Astrocyte (in vitro differentiated cells and primary cell): ENCODE data around the gene SEMA6A. TPM values are rescaled to one million over a fixed set of nuclear protein-coding genes. Genes with fewer than 3 reads are reported as not detected.

Source experiments
- DNase-seq: peaks from one replicate; pipeline ENCODE4 v3.0.0-alpha.2; 2010; ENCODE audit warnings: low read depth
- FAIRE-seq: peaks from 2 replicates; lab custom pipeline; 2011; peaks lifted over from hg19 to GRCh38; lab: Jason Lieb, UNC
- H2AFZ ChIP-seq: 2 replicates; pipeline ENCODE4 v1.6.0; 2012; ENCODE audit warnings: low read depth, low read length, inconsistent platforms
- H3K27ac ChIP-seq: 2 replicates; pipeline ENCODE4 v1.5.1; 2011; ENCODE audit warnings: low read depth, low read length, inconsistent platforms
- H3K27me3 ChIP-seq: 2 replicates; pipeline ENCODE4 v1.6.0; 2011; ENCODE audit warnings: low read length, inconsistent platforms; ENCODE audit not compliant: insufficient read depth
- H3K36me3 ChIP-seq: 2 replicates; pipeline ENCODE4 v1.5.1; 2011; ENCODE audit warnings: low read length, inconsistent platforms; ENCODE audit not compliant: insufficient read depth
- H3K4me1 ChIP-seq: 2 replicates; pipeline ENCODE4 v1.5.1; 2011; ENCODE audit warnings: low read length, inconsistent platforms; ENCODE audit not compliant: insufficient read depth
- H3K4me2 ChIP-seq: 2 replicates; pipeline ENCODE4 v1.6.0; 2012; ENCODE audit warnings: low read length, inconsistent platforms
- H3K4me3 ChIP-seq: 2 replicates; pipeline ENCODE4 v1.5.1; 2011; ENCODE audit warnings: low read depth, mild to moderate bottlenecking, low read length, inconsistent platforms; ENCODE audit not compliant: insufficient read depth
- H3K79me2 ChIP-seq: 2 replicates; pipeline ENCODE4 v1.6.0; 2012; ENCODE audit warnings: mild to moderate bottlenecking, low read length, inconsistent platforms; ENCODE audit not compliant: insufficient read depth
- H3K9ac ChIP-seq: 2 replicates; pipeline ENCODE4 v1.6.0; 2012; ENCODE audit warnings: mild to moderate bottlenecking, low read length, inconsistent platforms
- H3K9me3 ChIP-seq: 2 replicates; pipeline ENCODE4 v1.5.1; 2012; ENCODE audit warnings: low read depth, mild to moderate bottlenecking, low read length, inconsistent platforms; ENCODE audit not compliant: insufficient read depth
- H4K20me1 ChIP-seq: 2 replicates; pipeline ENCODE4 v1.6.0; 2012; ENCODE audit warnings: low read length, inconsistent platforms; ENCODE audit not compliant: insufficient read depth
- H3K27ac Mint-ChIP-seq: one replicate; pipeline ENCODE4 v1.8.0; 2021; ENCODE audit warnings: mild to moderate bottlenecking, mixed read lengths; ENCODE audit not compliant: unreplicated experiment
- H3K27me3 Mint-ChIP-seq: one replicate; pipeline ENCODE4 v1.8.0; 2021; ENCODE audit warnings: low read depth, mixed read lengths; ENCODE audit not compliant: unreplicated experiment
- H3K36me3 Mint-ChIP-seq: one replicate; pipeline ENCODE4 v1.8.0; 2021; ENCODE audit warnings: low read depth, mixed read lengths; ENCODE audit not compliant: unreplicated experiment
- H3K4me1 Mint-ChIP-seq: one replicate; pipeline ENCODE4 v1.8.0; 2021; ENCODE audit warnings: low read depth, mixed read lengths; ENCODE audit not compliant: unreplicated experiment
- H3K4me3 Mint-ChIP-seq: one replicate; pipeline ENCODE4 v1.8.0; 2021; ENCODE audit warnings: mild to moderate bottlenecking, moderate library complexity, mixed read lengths; ENCODE audit not compliant: unreplicated experiment
- H3K9me3 Mint-ChIP-seq: one replicate; pipeline ENCODE4 v1.8.0; 2021; ENCODE audit warnings: mild to moderate bottlenecking, mixed read lengths; ENCODE audit not compliant: unreplicated experiment
- EZH2 ChIP-seq: IDR thresholded peaks from 2 replicates; pipeline ENCODE4 v1.6.1; 2012; ENCODE audit warnings: mild to moderate bottlenecking, low read length, inconsistent platforms; ENCODE audit not compliant: insufficient read depth
- total RNA-seq: library from RNA; stranded (reverse); gene quantifications from 2 replicates; pipeline ENCODE4 v1.2.1, GENCODE V29; 2021
- TF ChIP-seq, protein P1 (sequence below): IDR thresholded peaks from 2 replicates; pipeline ENCODE4 v1.5.1; 2011; ENCODE audit warnings: low read depth, mild to moderate bottlenecking, inconsistent platforms, low read length, moderate library complexity; ENCODE audit not compliant: insufficient read depth

The SEMA6A gene
- total RNA-seq, 1 donor from 2014 or later = 34.2 TPM

DNA sequence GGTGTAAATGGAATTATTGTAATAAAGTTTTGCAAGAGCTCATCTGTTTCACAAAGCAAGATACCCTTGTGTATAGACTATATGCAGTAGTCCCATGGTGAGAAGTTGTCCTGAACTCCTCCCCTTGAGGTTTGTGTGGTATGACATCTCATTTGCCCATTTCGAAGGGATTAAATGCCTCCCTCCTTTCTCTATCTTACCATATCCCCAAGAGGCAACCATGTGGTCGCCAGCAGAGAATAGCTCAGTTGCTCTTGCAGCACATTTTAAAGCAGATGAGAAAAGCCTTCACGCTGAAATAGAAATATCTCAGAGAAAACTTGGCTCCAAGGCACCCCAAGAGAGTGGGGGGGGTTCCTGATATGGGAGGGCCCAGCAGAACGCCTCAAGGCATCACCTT, 4.6 kb downstream of the SEMA6A start:
- H4K20me1 ChIP-seq = no peaks in the 10 kb centered on the region
- peaks cover 17% of the 10 kb centered on the region for H3K4me1 ChIP-seq
- H3K79me2 ChIP-seq = no peaks in the 10 kb centered on the region
- H3K4me1 Mint-ChIP-seq = peaks cover 19% of the 10 kb centered on the region
- H3K9me3 ChIP-seq = no peaks in the 10 kb centered on the region
- H3K4me3 Mint-ChIP-seq = no peak overlapping the region
- H3K36me3 Mint-ChIP-seq = no peaks in the 10 kb centered on the region
- DNase-seq (no peak), FAIRE-seq (no peak)
- no peaks in the 10 kb centered on the region for H3K27me3 Mint-ChIP-seq
- H3K4me2 ChIP-seq = no peak overlapping the region
- no peak overlapping the region for H2AFZ ChIP-seq
- H3K27ac Mint-ChIP-seq = no peak overlapping the region
- H3K4me3 ChIP-seq = no peak overlapping the region
- TF ChIP-seq, protein P1, sequence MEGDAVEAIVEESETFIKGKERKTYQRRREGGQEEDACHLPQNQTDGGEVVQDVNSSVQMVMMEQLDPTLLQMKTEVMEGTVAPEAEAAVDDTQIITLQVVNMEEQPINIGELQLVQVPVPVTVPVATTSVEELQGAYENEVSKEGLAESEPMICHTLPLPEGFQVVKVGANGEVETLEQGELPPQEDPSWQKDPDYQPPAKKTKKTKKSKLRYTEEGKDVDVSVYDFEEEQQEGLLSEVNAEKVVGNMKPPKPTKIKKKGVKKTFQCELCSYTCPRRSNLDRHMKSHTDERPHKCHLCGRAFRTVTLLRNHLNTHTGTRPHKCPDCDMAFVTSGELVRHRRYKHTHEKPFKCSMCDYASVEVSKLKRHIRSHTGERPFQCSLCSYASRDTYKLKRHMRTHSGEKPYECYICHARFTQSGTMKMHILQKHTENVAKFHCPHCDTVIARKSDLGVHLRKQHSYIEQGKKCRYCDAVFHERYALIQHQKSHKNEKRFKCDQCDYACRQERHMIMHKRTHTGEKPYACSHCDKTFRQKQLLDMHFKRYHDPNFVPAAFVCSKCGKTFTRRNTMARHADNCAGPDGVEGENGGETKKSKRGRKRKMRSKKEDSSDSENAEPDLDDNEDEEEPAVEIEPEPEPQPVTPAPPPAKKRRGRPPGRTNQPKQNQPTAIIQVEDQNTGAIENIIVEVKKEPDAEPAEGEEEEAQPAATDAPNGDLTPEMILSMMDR = no peak
- no peak for TF ChIP-seq EZH2
- no peak overlapping the region for H3K9ac ChIP-seq
- peaks cover 45% of the 10 kb centered on the region for H3K27me3 ChIP-seq
- no peaks in the 10 kb centered on the region for H3K36me3 ChIP-seq
- no peak overlapping the region for H3K27ac ChIP-seq
- H3K9me3 Mint-ChIP-seq = no peaks in the 10 kb centered on the region

DNA sequence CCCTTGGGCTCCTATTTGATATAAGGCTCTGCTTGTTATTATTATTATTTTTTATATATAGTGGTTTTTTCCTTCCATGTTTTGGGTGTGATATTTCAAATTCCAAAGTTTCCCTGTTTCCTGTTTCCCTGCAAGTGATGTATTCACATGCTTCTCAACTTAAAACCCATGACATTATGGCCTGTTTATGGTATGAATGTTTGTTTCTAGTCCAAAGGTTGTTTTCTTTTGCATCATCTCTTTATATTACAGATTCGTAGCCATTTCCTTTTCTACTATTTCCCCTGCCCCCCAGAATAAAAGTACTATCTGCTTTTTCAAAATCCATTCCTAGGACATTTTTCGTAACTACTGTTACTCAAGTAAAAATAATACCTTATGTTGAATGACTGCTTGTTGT, 7.5 kb downstream of the SEMA6A start:
- H3K4me1 ChIP-seq = peaks cover 2% of the 10 kb centered on the region
- Mint-ChIP-seq H3K36me3 (no peaks in the 10 kb centered on the region), H3K4me1 (peaks cover 23% of the 10 kb centered on the region), H3K27me3 (no peaks in the 10 kb centered on the region), H3K4me3 (no peak overlapping the region), H3K9me3 (no peaks in the 10 kb centered on the region), H3K27ac (no peak overlapping the region)
- no peak overlapping the region for H3K4me3 ChIP-seq
- H3K9me3 ChIP-seq = no peaks in the 10 kb centered on the region
- no peak overlapping the region for H3K27ac ChIP-seq
- peaks cover 24% of the 10 kb centered on the region for H3K27me3 ChIP-seq
- no peaks in the 10 kb centered on the region for H3K79me2 ChIP-seq
- no peak overlapping the region for H3K9ac ChIP-seq
- TF ChIP-seq, protein P1 = no peak
- no peak for TF ChIP-seq EZH2
- H3K4me2 ChIP-seq = no peak overlapping the region
- DNase-seq (no peak), FAIRE-seq (no peak)
- H3K36me3 ChIP-seq = no peaks in the 10 kb centered on the region
- H4K20me1 ChIP-seq = no peaks in the 10 kb centered on the region
- no peak overlapping the region for H2AFZ ChIP-seq

- Histone ChIP-seq H3K27ac (no peak overlapping the region), H2AFZ (no peak overlapping the region), H3K9ac (no peak overlapping the region), H3K79me2 (no peaks in the 10 kb centered on the region), H3K9me3 (no peaks in the 10 kb centered on the region), H3K27me3 (peaks cover 16% of the 10 kb centered on the region), H3K4me1 (no peaks in the 10 kb centered on the region), H4K20me1 (no peaks in the 10 kb centered on the region), H3K4me2 (no peak overlapping the region), H3K4me3 (no peak overlapping the region), H3K36me3 (no peaks in the 10 kb centered on the region)
- no peak for TF ChIP-seq EZH2
- TF ChIP-seq, protein P1 = no peak
- Mint-ChIP-seq H3K27me3 (no peaks in the 10 kb centered on the region), H3K9me3 (no peaks in the 10 kb centered on the region), H3K4me3 (no peak overlapping the region), H3K27ac (no peak overlapping the region), H3K36me3 (no peaks in the 10 kb centered on the region), H3K4me1 (peaks cover 23% of the 10 kb centered on the region)
- no peak for DNase-seq
- FAIRE-seq = no peak
These were observed 8.4 kb downstream of the SEMA6A start for GRCh38 chr5:116566251-116566650.
